GM18909 (cell line): ENCODE measurements around the gene CHRD.

Experiments used
- ATAC-seq: cut with Tn5 transposase; IDR thresholded peaks from one replicate; pipeline ENCODE4 v1.9.1; 2021; ENCODE audit warnings: mild to moderate bottlenecking; ENCODE audit not compliant: unreplicated experiment, poor library complexity

CHRD gene

GRCh38 chr3:184360070-184360928 lies 19.6 kb upstream of the CHRD start:
- no peak for ATAC-seq

GRCh38 chr3:184360929-184361531 lies 18.8 kb upstream of the CHRD start:
- no peak for ATAC-seq

- ATAC-seq, result peak; percentile 41
Measured at GRCh38 chr3:184361532-184361931, 18.3 kb upstream of the CHRD start, which contains the start of the genes CLCN2 and POLR2H. CLCN2 (minus strand) TSS chr3:184361605; CDS start chr3:184361479, 126 bp downstream. POLR2H (plus strand) TSS chr3:184361710; CDS start chr3:184363493, 1,783 bp downstream.

GRCh38 chr3:184361932-184362667 lies 17.8 kb upstream of the CHRD start:
- ATAC-seq, result peak; percentile 1

- peak; percentile 89 for ATAC-seq
Measured at GRCh38 chr3:184362668-184363546, 16.9 kb upstream of the CHRD start.

GRCh38 chr3:184366619-184367289 lies 13.1 kb upstream of the CHRD start:
- ATAC-seq, result no peak

- no peak for ATAC-seq
Measured at GRCh38 chr3:184368116-184368515, 11.7 kb upstream of the CHRD start.

- ATAC-seq, result no peak
Measured at GRCh38 chr3:184368586-184369183, 11.2 kb upstream of the CHRD start.

- peak; percentile 84 for ATAC-seq
Measured at GRCh38 chr3:184371570-184372018, 8.3 kb upstream of the CHRD start.

GRCh38 chr3:184372296-184372821 lies 7.5 kb upstream of the CHRD start:
- no peak for ATAC-seq

- no peak for ATAC-seq
Measured at GRCh38 chr3:184372911-184373310, 6.9 kb upstream of the CHRD start.

GRCh38 chr3:184373422-184373821 lies 6.4 kb upstream of the CHRD start:
- ATAC-seq, result no peak

GRCh38 chr3:184375747-184376461 lies 4.0 kb upstream of the CHRD start:
- ATAC-seq, result no peak

- no peak for ATAC-seq
Measured at GRCh38 chr3:184377374-184377773, 2.5 kb upstream of the CHRD start.

GRCh38 chr3:184377882-184378445 lies 1.9 kb upstream of the CHRD start, which contains the start of gene THPO:
THPO (minus strand) TSS chr3:184378207; CDS start chr3:184376259, 1,948 bp downstream.
- no peak for ATAC-seq

- no peak for ATAC-seq
Measured at GRCh38 chr3:184378651-184379357, 1.1 kb upstream of the CHRD start.

- no peak for ATAC-seq
Measured at GRCh38 chr3:184380185-184380626, 352 bp downstream of the CHRD start.
